HepG2 (cell line): Measurements from ENCODE around the gene GRID1. TPM values are rescaled to one million over a fixed set of nuclear protein-coding genes. Genes with fewer than 3 reads are reported as not detected.

Experiments
- ATAC-seq: fragments of 200-7000 bp; cut with Tn5 transposase; 3 replicates; pipeline ENCODE4 v1.9.1; 2020; ENCODE audit warnings: mild to moderate bottlenecking, moderate library complexity
- BruUV-seq: library from RNA; stranded (reverse); fragments of 400-500 nt; replicated peaks from 2 replicates; lab custom pipeline; 2021; lab: Mats Ljungman, UMichigan
- CTCF ChIA-PET: fragments of 300-600 bp; formaldehyde crosslinking; extraction: SDS; loops from one replicate; lab custom pipeline; 2021; ENCODE audit warnings: low total read pairs, inconsistent platforms, low intra/inter-chr PET ratio; lab: Yijun Ruan, JAX
- POLR2A ChIA-PET: fragments of 350-600 bp; sonication (Branson Sonifier 250); formaldehyde crosslinking; loops from one replicate; lab custom pipeline; 2020; ENCODE audit warnings: antibody characterized with exemption, inconsistent platforms; lab: Yijun Ruan, JAX
- DNase-seq: peaks from one replicate; pipeline ENCODE4 v3.0.0-alpha.2; 2015; ENCODE audit warnings: low spot score
- FAIRE-seq: peaks from 3 replicates; lab custom pipeline; 2011; peaks lifted over from hg19 to GRCh38; lab: Jason Lieb, UNC
- H2AFZ ChIP-seq: one replicate; pipeline ENCODE4 v1.6.1; 2011; ENCODE audit warnings: low read length, inconsistent platforms
- H3K27ac ChIP-seq: fragments of 300-600 bp; 3 replicates; pipeline ENCODE4 v1.8.0; 2011; ENCODE audit warnings: mixed run types, mild to moderate bottlenecking, mixed read lengths, low read length, inconsistent platforms; ENCODE audit not compliant: insufficient read depth; ENCODE audit errors: extremely low read length
- H3K27me3 ChIP-seq, 2 experiments: fragments of 200-600 bp in 1 of 2; 2 replicates in 1 of 2; 3 replicates in 1 of 2; pipeline versions ENCODE4 v1.6.0 to v1.8.0; 2011; ENCODE audit warnings: low read length in 2 of 2, mild to moderate bottlenecking in 2 of 2, moderate library complexity in 2 of 2, inconsistent platforms in 1 of 2; ENCODE audit not compliant: insufficient read depth in 2 of 2, control insufficient read depth in 1 of 2
- H3K36me3 ChIP-seq, 2 experiments: fragments of 200-600 bp in 1 of 2; replicated peaks in 1 of 2; 2 replicates in 1 of 2; 3 replicates in 1 of 2; pipeline versions ENCODE4 v1.5.1 to v1.8.0; 2011; ENCODE audit warnings: low read length in 2 of 2, inconsistent platforms in 1 of 2; ENCODE audit not compliant: insufficient read depth in 2 of 2, control insufficient read depth in 1 of 2
- H3K4me1 ChIP-seq: 2 replicates; pipeline ENCODE4 v1.5.1; 2012; ENCODE audit warnings: low read length, inconsistent platforms; ENCODE audit not compliant: insufficient read depth
- H3K4me2 ChIP-seq: 2 replicates; pipeline ENCODE4 v1.6.0; 2011; ENCODE audit warnings: low read depth, low read length, inconsistent platforms
- H3K4me3 ChIP-seq, 3 experiments: fragments of 200-600 bp in 1 of 3; sonication (generic), shearing (Covaris generic) in 1 of 3; replicated peaks in 1 of 3; 2 replicates each; pipeline ENCODE4 v1.5.1; 2011 to 2016; ENCODE audit warnings: low read length in 3 of 3, inconsistent platforms in 2 of 3, low read depth in 2 of 3, mild to moderate bottlenecking in 2 of 3, control low read depth in 1 of 3, mixed read lengths in 1 of 3; ENCODE audit not compliant: insufficient read depth in 1 of 3
- H3K79me2 ChIP-seq: one replicate; pipeline ENCODE4 v1.6.1; 2011; ENCODE audit warnings: low read length, inconsistent platforms; ENCODE audit not compliant: insufficient read depth
- H3K9ac ChIP-seq: 2 replicates; pipeline ENCODE4 v1.6.0; 2011; ENCODE audit warnings: mild to moderate bottlenecking, low read depth, low read length, inconsistent platforms; ENCODE audit not compliant: insufficient read depth
- H3K9me3 ChIP-seq: 2 replicates; pipeline ENCODE4 v1.5.1; 2012; ENCODE audit warnings: mild to moderate bottlenecking, low read length
- H4K20me1 ChIP-seq: 2 replicates; pipeline ENCODE4 v1.6.0; 2011; ENCODE audit warnings: inconsistent platforms, mild to moderate bottlenecking, low read length, moderate library complexity; ENCODE audit not compliant: insufficient read depth
- DNMT1 ChIP-seq: sonication (generic); formaldehyde crosslinking; IDR thresholded peaks from 2 replicates; pipeline ENCODE4 v1.5.1; 2020; ENCODE audit warnings: mild to moderate bottlenecking, missing genetic modification reagents
- GATAD2A ChIP-seq: IDR thresholded peaks from 2 replicates; pipeline ENCODE4 v1.6.1; 2016
- HNF4G ChIP-seq, 2 experiments: sonication (generic) in 1 of 2; formaldehyde crosslinking in 1 of 2; IDR thresholded peaks; 2 replicates each; pipeline versions ENCODE4 v1.4.0 to v1.6.1; 2011 to 2020; ENCODE audit warnings: borderline replicate concordance in 2 of 2, low read depth in 2 of 2, mild to moderate bottlenecking in 2 of 2, low read length in 1 of 2, missing genetic modification reagents in 1 of 2, moderate library complexity in 1 of 2
- JUNB ChIP-seq: sonication (generic); formaldehyde crosslinking; IDR thresholded peaks from 2 replicates; pipeline ENCODE4 v1.8.0; 2022; ENCODE audit warnings: missing genetic modification reagents, mild to moderate bottlenecking, borderline replicate concordance
- MTA1 ChIP-seq: sonication (generic); formaldehyde crosslinking; IDR thresholded peaks from 2 replicates; pipeline ENCODE4 v1.4.0; 2020; ENCODE audit warnings: missing genetic modification reagents, mild to moderate bottlenecking, borderline replicate concordance
- NR2C2 ChIP-seq: sonication (generic); formaldehyde crosslinking; IDR thresholded peaks from 2 replicates; pipeline ENCODE4 v1.4.0; 2020; ENCODE audit warnings: missing genetic modification reagents, mild to moderate bottlenecking, moderate library complexity, borderline replicate concordance
- SCMH1 ChIP-seq: sonication (generic); formaldehyde crosslinking; IDR thresholded peaks from 2 replicates; pipeline ENCODE4 v1.9.0; 2021; ENCODE audit warnings: missing genetic modification reagents, mild to moderate bottlenecking, borderline replicate concordance
- SMAD9 ChIP-seq: sonication (generic); formaldehyde crosslinking; IDR thresholded peaks from 2 replicates; pipeline ENCODE4 v1.5.1; 2020; ENCODE audit warnings: mild to moderate bottlenecking, missing genetic modification reagents
- SRSF4 ChIP-seq: fragments of 200-400 bp; formaldehyde crosslinking; IDR thresholded peaks from one replicate; pipeline ENCODE4 v1.6.1; 2018; ENCODE audit warnings: mild to moderate bottlenecking, low read depth, low read length, moderate library complexity; ENCODE audit not compliant: poor library complexity, severe bottlenecking
- ZFP37 ChIP-seq: sonication (generic); formaldehyde crosslinking; IDR thresholded peaks from 2 replicates; pipeline ENCODE4 v1.4.0; 2020; ENCODE audit warnings: missing genetic modification reagents, borderline replicate concordance
- ZNF512 ChIP-seq: sonication (generic); formaldehyde crosslinking; IDR thresholded peaks from 2 replicates; pipeline ENCODE4 v1.4.0; 2020; ENCODE audit warnings: mild to moderate bottlenecking, missing genetic modification reagents
- ZNF672 ChIP-seq: sonication (generic); formaldehyde crosslinking; IDR thresholded peaks from 2 replicates; pipeline ENCODE4 v1.8.1; 2022; ENCODE audit warnings: missing genetic modification reagents
- WGBS: methylation state at CpG from one replicate; pipeline ENCODE4 v1.1.6; 2017; ENCODE audit warnings: low lambda C conversion rate; 5-methylcytosine and 5-hydroxymethylcytosine counted together
- in situ Hi-C: cut with HindIII; loops from 2 replicates; pipeline ENCODE4 v1.10.0; 2017; ENCODE audit warnings: low pct_unique_long_range_greater_than_20kb; ENCODE audit not compliant: extremely low pct_ligation_motif_present
- intact Hi-C: fragments of 100-400 bp; cut with micrococcal nuclease; formaldehyde crosslinking; loops from one replicate; pipeline ENCODE4 v1.10.0; 2022; ENCODE audit not compliant: unreplicated experiment
- polyA plus RNA-seq, 8 experiments: library from polyadenylated mRNA; depleted of rRNA in 3 of 8; stranded (reverse) in 7 of 8; unstranded in 1 of 8; fragments of >200 nt; fragmentation: Illumina TruSeq in 4 of 8; extraction: Trizol in 4 of 8; gene quantifications; 2 replicates each; pipeline versions ENCODE4 v1.2.1 to v1.2.3, GENCODE V29; 2011 to 2016; ENCODE audit warnings: low read depth in 4 of 8, missing spikeins in 1 of 8, mixed read lengths in 1 of 8; ENCODE audit not compliant: insufficient read depth in 1 of 8
- total RNA-seq, 5 experiments: library from RNA; depleted of rRNA; stranded (reverse); fragments of >200 nt; fragmentation: Illumina TruSeq; extraction: Trizol; gene quantifications; 2 replicates each; pipeline ENCODE4 v1.2.3, GENCODE V29; 2016; ENCODE audit warnings: low read depth in 1 of 5
- TF ChIP-seq, protein P1 (sequence below): sonication (generic); formaldehyde crosslinking; IDR thresholded peaks from 2 replicates; pipeline ENCODE4 v1.4.0; 2020; ENCODE audit warnings: missing genetic modification reagents, mild to moderate bottlenecking, borderline replicate concordance
- TF ChIP-seq, protein P2 (sequence below): sonication (generic); formaldehyde crosslinking; IDR thresholded peaks from 2 replicates; pipeline ENCODE4 v1.8.0; 2022; ENCODE audit warnings: missing genetic modification reagents, low read depth, mild to moderate bottlenecking, borderline replicate concordance

GRID1 gene
- total and polyA plus RNA-seq, 2 of the 13 experiments (the other 11 are each of a cell fraction or from before 2014, with no cell fraction given), result 0.05 TPM; not detected in 1

DNA sequence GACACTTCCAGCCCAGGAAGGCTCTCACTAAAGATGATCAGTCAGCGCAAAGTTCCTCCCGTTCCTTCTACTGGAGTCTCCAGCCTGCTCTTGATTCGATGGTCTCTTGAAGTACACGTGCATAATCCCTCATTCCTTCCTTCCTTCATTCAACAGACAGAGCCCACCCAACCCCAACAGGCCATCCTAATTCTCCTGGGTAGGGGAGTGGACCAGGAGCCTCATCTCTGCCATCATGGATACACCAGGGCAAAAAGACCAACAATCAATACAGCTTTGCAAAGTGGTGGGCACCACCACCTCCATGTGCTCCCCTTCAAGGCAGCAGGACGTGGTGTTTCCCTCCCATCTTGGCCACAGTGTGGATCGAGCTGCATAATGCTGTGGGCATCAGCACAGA, 446.3 kb downstream of the GRID1 start:
- peaks cover 2 to 3% of the 10 kb centered on the region in 2 experiments; a peak in 2 of 5 replicates for H3K27me3 ChIP-seq
- H2AFZ ChIP-seq, result no peak overlapping the region
- no peaks in the 10 kb centered on the region for H3K4me1 ChIP-seq
- intact Hi-C loops, result no loop called here
- ATAC-seq (no peak), DNase-seq (no peak), FAIRE-seq (no peak)
- 14% methylated on average over 4 of the region's 6 CpGs for WGBS
- ChIA-PET POLR2A (no interaction called here), CTCF (no interaction called here)
- no peaks in the 10 kb centered on the region for H3K79me2 ChIP-seq
- H3K9me3 ChIP-seq, result no peaks in the 10 kb centered on the region
- no peak overlapping the region for H3K4me2 ChIP-seq
- H3K36me3 ChIP-seq, result no peaks in the 10 kb centered on the region
- in situ Hi-C loops, result no loop called here
- no peak for TF ChIP-seq SMAD9 (CRISPR knock-in tag)
- TF ChIP-seq, protein P1, sequence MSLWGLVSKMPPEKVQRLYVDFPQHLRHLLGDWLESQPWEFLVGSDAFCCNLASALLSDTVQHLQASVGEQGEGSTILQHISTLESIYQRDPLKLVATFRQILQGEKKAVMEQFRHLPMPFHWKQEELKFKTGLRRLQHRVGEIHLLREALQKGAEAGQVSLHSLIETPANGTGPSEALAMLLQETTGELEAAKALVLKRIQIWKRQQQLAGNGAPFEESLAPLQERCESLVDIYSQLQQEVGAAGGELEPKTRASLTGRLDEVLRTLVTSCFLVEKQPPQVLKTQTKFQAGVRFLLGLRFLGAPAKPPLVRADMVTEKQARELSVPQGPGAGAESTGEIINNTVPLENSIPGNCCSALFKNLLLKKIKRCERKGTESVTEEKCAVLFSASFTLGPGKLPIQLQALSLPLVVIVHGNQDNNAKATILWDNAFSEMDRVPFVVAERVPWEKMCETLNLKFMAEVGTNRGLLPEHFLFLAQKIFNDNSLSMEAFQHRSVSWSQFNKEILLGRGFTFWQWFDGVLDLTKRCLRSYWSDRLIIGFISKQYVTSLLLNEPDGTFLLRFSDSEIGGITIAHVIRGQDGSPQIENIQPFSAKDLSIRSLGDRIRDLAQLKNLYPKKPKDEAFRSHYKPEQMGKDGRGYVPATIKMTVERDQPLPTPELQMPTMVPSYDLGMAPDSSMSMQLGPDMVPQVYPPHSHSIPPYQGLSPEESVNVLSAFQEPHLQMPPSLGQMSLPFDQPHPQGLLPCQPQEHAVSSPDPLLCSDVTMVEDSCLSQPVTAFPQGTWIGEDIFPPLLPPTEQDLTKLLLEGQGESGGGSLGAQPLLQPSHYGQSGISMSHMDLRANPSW (CRISPR knock-in tag), result no peak
- no peak for TF ChIP-seq NR2C2
- TF ChIP-seq ZNF512 (CRISPR knock-in tag), result no peak
- TF ChIP-seq HNF4G (IDR thresholded peaks at IDR 0.05; ENCODE audit: borderline replicate concordance, low read depth, low read length), result no peak
- no peak for TF ChIP-seq HNF4G (CRISPR knock-in tag; IDR thresholded peaks at IDR 0.05; ENCODE audit: borderline replicate concordance, low read depth)
- TF ChIP-seq JUNB (CRISPR knock-in tag), result no peak
- TF ChIP-seq SCMH1 (CRISPR knock-in tag), result no peak
- TF ChIP-seq DNMT1 (CRISPR knock-in tag), result no peak
- TF ChIP-seq MTA1 (CRISPR knock-in tag), result no peak
- TF ChIP-seq ZFP37 (CRISPR knock-in tag), result no peak
- TF ChIP-seq SRSF4, result no peak
- TF ChIP-seq, protein P2, sequence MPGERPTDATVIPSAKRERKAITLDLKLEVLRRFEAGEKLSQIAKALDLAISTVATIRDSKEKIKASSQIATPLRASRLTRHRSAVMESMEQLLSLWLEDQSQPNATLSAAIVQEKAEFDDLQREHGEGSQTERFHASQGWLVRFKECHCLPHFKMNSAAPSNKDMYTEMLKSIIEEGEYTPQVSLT, result no peak
- TF ChIP-seq GATAD2A (CRISPR knock-in tag), result no peak
- no peak for TF ChIP-seq ZNF672 (CRISPR knock-in tag)
- H3K4me3 ChIP-seq, result no peak overlapping the region
- no peaks in the 10 kb centered on the region for H4K20me1 ChIP-seq
- BruUV-seq, result no TSS peak
- H3K27ac ChIP-seq, result no peak overlapping the region
- no peak overlapping the region for H3K9ac ChIP-seq
